ENCODE results near the gene MAOB.
"Not testable (repeated sequence)": the region's sequence is repeated elsewhere in the genome, so short reads cannot be mapped to it uniquely, and the experiment has no call there.

Gene MAOB

GRCh38 chrX:43882294-43882681 lies at the start of gene MAOB:
MAOB (minus strand) TSS chrX:43882450; CDS start chrX:43882299, 151 bp downstream.
- FAIRE-seq = no peak

- FAIRE-seq = not testable (repeated sequence)
Measured at GRCh38 chrX:43922032-43922431, 39.8 kb upstream of the MAOB start.

- FAIRE-seq = not testable (repeated sequence)
Measured at GRCh38 chrX:43910772-43911171, 28.5 kb upstream of the MAOB start.

- FAIRE-seq = no peak
Measured at GRCh38 chrX:43910012-43910411, 27.8 kb upstream of the MAOB start.

GRCh38 chrX:43909141-43909540 lies 26.9 kb upstream of the MAOB start:
- no peak for FAIRE-seq

- FAIRE-seq = no peak
Measured at GRCh38 chrX:43899878-43900815, 17.9 kb upstream of the MAOB start.

GRCh38 chrX:43898406-43899035 lies 16.3 kb upstream of the MAOB start:
- FAIRE-seq = no peak

- no peak for FAIRE-seq
Measured at GRCh38 chrX:43897290-43897689, 15.0 kb upstream of the MAOB start.

- no peak for FAIRE-seq
Measured at GRCh38 chrX:43892336-43892870, 10.2 kb upstream of the MAOB start.

- FAIRE-seq = no peak
Measured at GRCh38 chrX:43885617-43886016, 3.4 kb upstream of the MAOB start.

GRCh38 chrX:43881410-43882293 lies 598 bp downstream of the MAOB start:
- FAIRE-seq = no peak

GRCh38 chrX:43880425-43880824 lies 1.8 kb downstream of the MAOB start:
- FAIRE-seq = no peak

- FAIRE-seq = no peak
Measured at GRCh38 chrX:43878906-43879526, 3.2 kb downstream of the MAOB start.

GRCh38 chrX:43876680-43877079 lies 5.6 kb downstream of the MAOB start:
- no peak for FAIRE-seq

GRCh38 chrX:43870758-43871419 lies 11.4 kb downstream of the MAOB start:
- no peak for FAIRE-seq

- FAIRE-seq = no peak
Measured at GRCh38 chrX:43870011-43870410, 12.2 kb downstream of the MAOB start.

GRCh38 chrX:43868791-43869190 lies 13.5 kb downstream of the MAOB start:
- FAIRE-seq = no peak

GRCh38 chrX:43866423-43866822 lies 15.8 kb downstream of the MAOB start:
- no peak for FAIRE-seq

- FAIRE-seq = no peak
Measured at GRCh38 chrX:43865791-43866190, 16.5 kb downstream of the MAOB start.

GRCh38 chrX:43862434-43862833 lies 19.8 kb downstream of the MAOB start:
- no peak for FAIRE-seq

GRCh38 chrX:43861750-43862149 lies 20.5 kb downstream of the MAOB start:
- no peak for FAIRE-seq
